HEK293 (cell line): ENCODE data around the gene PFN2.
A peak's percentile ranks its signal among the peaks of the same experiment; 100 is the strongest.

ENCODE experiments used
- CTCF ChIA-PET: fragments of 350-600 bp; formaldehyde crosslinking; extraction: SDS; loops from one replicate; lab custom pipeline; 2021; ENCODE audit warnings: antibody characterized with exemption; lab: Yijun Ruan, JAX
- POLR2A ChIA-PET: fragments of 300-600 bp; formaldehyde crosslinking; extraction: SDS; loops from one replicate; lab custom pipeline; 2020; ENCODE audit warnings: antibody characterized with exemption, inconsistent platforms; lab: Yijun Ruan, JAX
- H3K27ac ChIP-seq: fragments of 200-500 bp; sonication (Bioruptor generic); 2 replicates; pipeline ENCODE4 v1.5.1; 2014; ENCODE audit warnings: low read depth, low read length, control low read depth, inconsistent platforms; ENCODE audit errors: extremely low read depth
- H3K36me3 ChIP-seq, 2 experiments: fragments of 200-500 bp in 1 of 2; sonication (Bioruptor generic) in 1 of 2; 1 replicate in 1 of 2; 2 replicates in 1 of 2; pipeline ENCODE4 v1.5.1; 2014 to 2017; ENCODE audit warnings: inconsistent platforms in 2 of 2, low read length in 2 of 2; ENCODE audit not compliant: control insufficient read depth in 2 of 2, insufficient read depth in 1 of 2
- H3K4me1 ChIP-seq: fragments of 200-500 bp; sonication (Bioruptor generic); 2 replicates; pipeline ENCODE4 v1.5.1; 2014; ENCODE audit warnings: mild to moderate bottlenecking, low read length, inconsistent platforms; ENCODE audit not compliant: control insufficient read depth, insufficient read depth
- H3K4me3 ChIP-seq: 2 replicates; pipeline ENCODE4 v1.5.1; 2011; ENCODE audit warnings: low read depth, mild to moderate bottlenecking, control low read depth, low read length, moderate library complexity
- H3K9me3 ChIP-seq: fragments of 200-500 bp; sonication (Bioruptor generic); 2 replicates; pipeline ENCODE4 v1.5.1; 2014; ENCODE audit warnings: low read depth, low read length, inconsistent platforms; ENCODE audit not compliant: control insufficient read depth, insufficient read depth
- GLIS2 ChIP-seq: fragments of 450-650 bp; formaldehyde crosslinking; IDR thresholded peaks from 2 replicates; pipeline ENCODE4 v1.5.1; 2016; ENCODE audit warnings: missing biosample characterization, missing genetic modification characterization
- IKZF3 ChIP-seq: fragments of 450-650 bp; IDR thresholded peaks from 2 replicates; pipeline ENCODE4 v1.5.0; 2018; ENCODE audit warnings: missing biosample characterization, mild to moderate bottlenecking, missing genetic modification characterization, moderate library complexity
- KLF10 ChIP-seq: fragments of 450-650 bp; IDR thresholded peaks from 2 replicates; pipeline ENCODE4 v1.5.1; 2018; ENCODE audit warnings: missing biosample characterization, mild to moderate bottlenecking, missing genetic modification characterization
- KLF8 ChIP-seq: fragments of 450-650 bp; formaldehyde crosslinking; IDR thresholded peaks from 2 replicates; pipeline ENCODE4 v1.5.1; 2016; ENCODE audit warnings: missing biosample characterization, missing genetic modification characterization
- KLF9 ChIP-seq: fragments of 450-650 bp; formaldehyde crosslinking; IDR thresholded peaks from 2 replicates; pipeline ENCODE4 v1.5.1; 2016; ENCODE audit warnings: missing biosample characterization, missing genetic modification characterization, low read depth
- PBX3 ChIP-seq: sonication (generic); formaldehyde crosslinking; IDR thresholded peaks from 2 replicates; pipeline ENCODE4 v1.8.1; 2022; ENCODE audit warnings: mild to moderate bottlenecking, moderate library complexity, missing genetic modification reagents
- SCRT2 ChIP-seq: fragments of 450-650 bp; formaldehyde crosslinking; IDR thresholded peaks from 2 replicates; pipeline ENCODE4 v1.5.1; 2016; ENCODE audit warnings: missing biosample characterization, missing genetic modification characterization
- SP3 ChIP-seq: fragments of 450-650 bp; formaldehyde crosslinking; IDR thresholded peaks from 2 replicates; pipeline ENCODE4 v1.5.1; 2016; ENCODE audit warnings: missing biosample characterization, missing genetic modification characterization
- YY1 ChIP-seq: fragments of 450-650 bp; formaldehyde crosslinking; IDR thresholded peaks from 2 replicates; pipeline ENCODE4 v1.5.1; 2018; ENCODE audit warnings: missing biosample characterization, missing genetic modification characterization
- YY2 ChIP-seq: fragments of 450-650 bp; formaldehyde crosslinking; IDR thresholded peaks from 2 replicates; pipeline ENCODE4 v1.5.1; 2016; ENCODE audit warnings: missing biosample characterization, missing genetic modification characterization
- ZBTB26 ChIP-seq: fragments of 450-650 bp; formaldehyde crosslinking; optimal IDR thresholded peaks from 2 replicates; pipeline ENCODE3; 2016; ENCODE audit warnings: missing biosample characterization, mild to moderate bottlenecking, missing genetic modification characterization
- ZBTB44 ChIP-seq: fragments of 450-650 bp; IDR thresholded peaks from 2 replicates; pipeline ENCODE4 v1.5.1; 2018; ENCODE audit warnings: missing biosample characterization, mild to moderate bottlenecking, missing genetic modification characterization
- ZBTB8A ChIP-seq: fragments of 450-650 bp; formaldehyde crosslinking; IDR thresholded peaks from 2 replicates; pipeline ENCODE4 v1.5.1; 2016; ENCODE audit warnings: missing biosample characterization, missing genetic modification characterization
- ZFP3 ChIP-seq: fragments of 450-650 bp; formaldehyde crosslinking; IDR thresholded peaks from 2 replicates; pipeline ENCODE4 v1.5.1; 2016; ENCODE audit warnings: low read depth, missing biosample characterization, missing genetic modification characterization
- ZNF174 ChIP-seq: fragments of 450-650 bp; formaldehyde crosslinking; IDR thresholded peaks from 2 replicates; pipeline ENCODE4 v1.5.0; 2017; ENCODE audit warnings: missing biosample characterization, mild to moderate bottlenecking, missing genetic modification characterization
- ZNF221 ChIP-seq: fragments of 450-650 bp; formaldehyde crosslinking; IDR thresholded peaks from 2 replicates; pipeline ENCODE4 v1.5.1; 2017; ENCODE audit warnings: missing biosample characterization, missing genetic modification characterization, borderline replicate concordance
- ZNF341 ChIP-seq: fragments of 450-650 bp; formaldehyde crosslinking; IDR thresholded peaks from 2 replicates; pipeline ENCODE4; 2016; ENCODE audit warnings: low read depth, missing biosample characterization, missing genetic modification characterization
- ZNF398 ChIP-seq: fragments of 450-650 bp; formaldehyde crosslinking; IDR thresholded peaks from 2 replicates; pipeline ENCODE4 v1.5.1; 2017; ENCODE audit warnings: missing biosample characterization, missing genetic modification characterization
- ZNF548 ChIP-seq: fragments of 450-650 bp; formaldehyde crosslinking; IDR thresholded peaks from 2 replicates; pipeline ENCODE4 v1.5.1; 2016; ENCODE audit warnings: missing biosample characterization, missing genetic modification characterization
- ZNF585B ChIP-seq: fragments of 450-650 bp; formaldehyde crosslinking; IDR thresholded peaks from 2 replicates; pipeline ENCODE4 v1.5.1; 2016; ENCODE audit warnings: missing biosample characterization, missing genetic modification characterization
- ZNF610 ChIP-seq: fragments of 450-650 bp; formaldehyde crosslinking; IDR thresholded peaks from 2 replicates; pipeline ENCODE4 v1.5.1; 2016; ENCODE audit warnings: missing biosample characterization, missing genetic modification characterization, borderline replicate concordance
- ZNF626 ChIP-seq: fragments of 450-650 bp; sonication (Bioruptor Pico); formaldehyde crosslinking; IDR thresholded peaks from 2 replicates; pipeline ENCODE4 v1.5.1; 2018; ENCODE audit warnings: missing biosample characterization, missing genetic modification characterization, inconsistent platforms
- ZNF660 ChIP-seq: fragments of 450-650 bp; IDR thresholded peaks from 2 replicates; pipeline ENCODE4 v1.5.1; 2018; ENCODE audit warnings: missing biosample characterization, mild to moderate bottlenecking, missing genetic modification characterization
- ZNF76 ChIP-seq: fragments of 450-650 bp; formaldehyde crosslinking; IDR thresholded peaks from 2 replicates; pipeline ENCODE4; 2016; ENCODE audit warnings: low read depth, missing biosample characterization, missing genetic modification characterization, borderline replicate concordance
- ZNF777 ChIP-seq: fragments of 450-650 bp; formaldehyde crosslinking; IDR thresholded peaks from 2 replicates; pipeline ENCODE4 v1.5.1; 2017; ENCODE audit warnings: missing biosample characterization, missing genetic modification characterization, borderline replicate concordance
- ZNF785 ChIP-seq: fragments of 450-650 bp; formaldehyde crosslinking; IDR thresholded peaks from 2 replicates; pipeline ENCODE4 v1.5.1; 2016; ENCODE audit warnings: missing biosample characterization, missing genetic modification characterization
- ZSCAN18 ChIP-seq: fragments of 450-650 bp; formaldehyde crosslinking; IDR thresholded peaks from 2 replicates; pipeline ENCODE4 v1.5.1; 2016; ENCODE audit warnings: missing biosample characterization, missing genetic modification characterization
- ZSCAN30 ChIP-seq: fragments of 450-650 bp; IDR thresholded peaks from 2 replicates; pipeline ENCODE4 v1.5.1; 2018; ENCODE audit warnings: missing biosample characterization, mild to moderate bottlenecking, missing genetic modification characterization, moderate library complexity

Gene PFN2

GRCh38 chr3:149970716-149971402, at the start of gene PFN2:
Gene PFN2, minus strand, starts transcription at chr3:149970895. Its CDS starts 39 bp downstream, at chr3:149970856.
- ChIA-PET POLR2A (interaction anchor here (0.7 kb wide), 1 partner anchor 249 kb away, joined by 3 read pairs; no protein-coding TSS in a partner anchor), CTCF (interaction anchor here (1.0 to 1.6 kb wide), 5 partner anchors 12 to 249 kb away, joined by 3 to 8 read pairs (median 5); no protein-coding TSS in a partner anchor)
- Histone ChIP-seq H3K4me3 (peak within 1 kb of the TSS; percentile 94), H3K4me1 (no peaks in the 10 kb centered on the region), H3K27ac (peak within 1 kb of the TSS; percentile 93), H3K9me3 (no peaks in the 10 kb centered on the region), H3K36me3 (peaks cover 0 to 17% of the 10 kb centered on the region in 2 experiments; a peak in 2 of 3 replicates)
- TF ChIP-seq ZNF174 = no peak
- peak; percentile 41; the same call in 1 of the 2 replicates for TF ChIP-seq ZNF660
- TF ChIP-seq ZNF785 (tag by site-specific recombination) = peak; percentile 57; the same call in 1 of the 2 replicates
- TF ChIP-seq YY2 (tag by site-specific recombination) = peak; percentile 87
- peak; percentile 63 for TF ChIP-seq IKZF3
- TF ChIP-seq ZNF341 (tag by site-specific recombination) = peak; percentile 96
- TF ChIP-seq ZNF548 (tag by site-specific recombination) = no peak
- 0 out of 2 replicates have a peak, but pooled peaks have one; percentile 64 for TF ChIP-seq ZSCAN30 (tag by site-specific recombination)
- TF ChIP-seq ZBTB26 (tag by site-specific recombination) = peak; percentile 84
- TF ChIP-seq ZNF626 (tag by site-specific recombination) = 0 out of 2 replicates have a peak, but pooled peaks have one; percentile 8
- peak; percentile 69; the same call in 1 of the 2 replicates for TF ChIP-seq PBX3 (CRISPR knock-in tag)
- no peak for TF ChIP-seq ZNF777 (tag by site-specific recombination)
- TF ChIP-seq SCRT2 = no peak
- TF ChIP-seq KLF8 (tag by site-specific recombination) = peak; percentile 61; the same call in 1 of the 2 replicates
- no peak for TF ChIP-seq ZNF585B (tag by site-specific recombination)
- TF ChIP-seq GLIS2 (tag by site-specific recombination) = 0 out of 2 replicates have a peak, but pooled peaks have one; percentile 7
- no peak for TF ChIP-seq ZNF221 (tag by site-specific recombination)
- TF ChIP-seq ZSCAN18 (tag by site-specific recombination) = 0 out of 2 replicates have a peak, but pooled peaks have one; percentile 18
- peak; percentile 64 for TF ChIP-seq ZNF398 (tag by site-specific recombination)
- peak; percentile 91 for TF ChIP-seq KLF10
- no peak for TF ChIP-seq ZFP3 (tag by site-specific recombination)
- 0 out of 2 replicates have a peak, but pooled peaks have one; percentile 7 for TF ChIP-seq ZBTB44 (tag by site-specific recombination)
- peak; percentile 84 for TF ChIP-seq ZBTB8A (tag by site-specific recombination)
- TF ChIP-seq ZNF76 (tag by site-specific recombination) = 0 out of 2 replicates have a peak, but pooled peaks have one; percentile 37
- no peak for TF ChIP-seq ZNF610 (tag by site-specific recombination)
- TF ChIP-seq YY1 (tag by site-specific recombination) = peak; percentile 85
- peak; percentile 23; the same call in 1 of the 2 replicates for TF ChIP-seq SP3 (tag by site-specific recombination)
- peak; percentile 49; the same call in 1 of the 2 replicates for TF ChIP-seq KLF9 (tag by site-specific recombination)
